OCI-M1 (cell line): ENCODE measurements around the gene PIGU.
A peak's percentile ranks its signal among the peaks of the same experiment; 100 is the strongest.
"Not testable (repeated sequence)": the region's sequence is repeated elsewhere in the genome, so short reads cannot be mapped to it uniquely, and the experiment has no call there.

ENCODE experiments used
- DNase-seq: peaks from one replicate; lab custom pipeline; 2025; lab: John Stamatoyannopoulos, UW

Gene PIGU, protein sequence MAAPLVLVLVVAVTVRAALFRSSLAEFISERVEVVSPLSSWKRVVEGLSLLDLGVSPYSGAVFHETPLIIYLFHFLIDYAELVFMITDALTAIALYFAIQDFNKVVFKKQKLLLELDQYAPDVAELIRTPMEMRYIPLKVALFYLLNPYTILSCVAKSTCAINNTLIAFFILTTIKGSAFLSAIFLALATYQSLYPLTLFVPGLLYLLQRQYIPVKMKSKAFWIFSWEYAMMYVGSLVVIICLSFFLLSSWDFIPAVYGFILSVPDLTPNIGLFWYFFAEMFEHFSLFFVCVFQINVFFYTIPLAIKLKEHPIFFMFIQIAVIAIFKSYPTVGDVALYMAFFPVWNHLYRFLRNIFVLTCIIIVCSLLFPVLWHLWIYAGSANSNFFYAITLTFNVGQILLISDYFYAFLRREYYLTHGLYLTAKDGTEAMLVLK

DNA sequence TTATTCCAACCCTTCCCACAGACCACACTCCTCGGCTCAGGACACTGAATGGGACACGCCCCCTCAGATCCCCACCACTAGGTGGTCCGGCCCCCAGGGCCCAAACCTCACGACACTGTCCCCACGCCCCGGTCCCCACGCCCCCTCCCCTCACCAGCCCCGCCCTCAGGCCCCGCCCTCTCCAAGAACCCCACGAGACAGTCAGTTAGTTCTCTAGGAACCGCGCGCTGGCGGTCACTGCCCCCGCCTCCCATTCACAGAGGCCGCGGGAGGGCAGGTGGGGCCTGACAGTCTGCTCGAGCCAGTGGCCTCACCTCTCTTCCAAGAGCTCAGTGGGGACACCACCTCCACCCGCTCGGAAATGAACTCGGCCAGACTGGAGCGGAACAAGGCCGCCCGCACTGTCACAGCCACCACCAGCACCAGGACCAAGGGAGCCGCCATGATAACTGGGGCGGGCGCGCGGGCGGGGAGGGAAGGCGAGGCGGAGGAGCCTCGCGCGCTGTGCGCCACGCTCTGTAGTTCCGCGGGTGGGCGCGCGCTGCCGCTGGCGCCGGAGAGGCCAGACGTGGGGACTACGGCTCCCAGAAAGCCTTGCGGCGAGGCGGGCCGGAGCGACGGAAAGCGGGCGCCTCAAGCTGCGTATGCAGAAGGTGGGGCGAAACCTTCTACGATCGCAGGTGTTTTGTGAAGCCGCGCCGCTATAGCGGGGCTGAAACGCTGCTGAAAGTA, at the start of gene PIGU:
PIGU (minus strand) TSS at position 451 of the 732 bp plus-strand sequence; CDS start at position 444, 7 bp downstream.
- peak; percentile 98 for DNase-seq

DNA sequence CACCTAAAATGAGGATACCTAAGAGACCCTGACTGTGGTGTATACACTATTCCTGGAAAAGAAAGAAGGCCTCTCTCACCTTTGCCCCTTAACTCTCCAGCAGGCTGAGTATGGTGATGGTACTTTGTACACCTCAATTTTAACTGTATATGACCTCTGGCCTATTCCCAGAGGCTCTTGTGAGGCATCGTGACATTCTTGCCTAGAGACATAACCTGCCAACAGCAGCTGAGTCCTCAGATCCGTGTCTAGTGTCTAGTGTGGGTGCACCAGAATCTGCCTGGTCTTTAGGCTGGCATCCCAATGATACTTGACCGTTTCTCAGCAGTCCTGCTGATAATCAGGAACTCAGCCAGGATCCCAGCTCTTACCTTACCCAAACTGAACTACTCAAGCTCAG, 47.3 kb upstream of the PIGU start:
- DNase-seq: no peak

DNA sequence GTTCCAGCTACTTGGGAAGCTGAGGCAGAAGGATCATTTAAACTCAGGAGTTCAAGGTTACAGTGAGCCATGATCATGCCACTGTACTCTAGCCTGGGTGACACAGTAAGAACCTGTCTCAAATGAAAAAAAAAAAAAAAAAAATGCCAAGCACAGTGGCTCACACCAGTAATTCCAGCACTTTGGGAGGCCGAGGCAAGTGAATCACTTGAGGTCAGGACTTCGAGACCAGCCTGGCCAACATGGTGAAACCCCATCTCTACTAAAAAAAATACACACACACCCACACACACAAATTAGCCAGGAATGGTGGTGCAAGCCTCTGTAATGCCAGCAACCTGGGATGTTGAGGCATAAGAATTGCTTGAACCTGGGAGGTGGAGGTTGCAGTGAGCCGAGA, 45.7 kb upstream of the PIGU start:
- DNase-seq: not testable (repeated sequence)

DNA sequence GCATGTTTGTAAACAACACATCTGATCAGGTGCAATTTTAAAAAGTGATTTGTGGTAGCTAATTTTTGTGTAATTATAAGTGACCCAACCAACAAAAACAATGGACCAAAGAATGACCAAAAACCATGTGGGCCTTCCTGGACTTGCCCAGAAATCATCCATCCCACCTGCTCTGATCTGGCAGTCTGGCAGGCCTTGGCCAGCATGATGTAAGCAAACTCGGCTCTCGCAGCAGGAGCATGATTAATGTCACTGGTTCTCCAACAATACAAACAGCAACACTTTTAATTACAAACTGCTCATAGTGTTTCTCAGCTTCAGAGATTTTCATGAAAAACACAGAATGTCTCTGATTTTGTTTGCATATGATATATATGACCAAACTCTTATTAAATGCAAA, 43.4 kb upstream of the PIGU start:
- no peak for DNase-seq

DNA sequence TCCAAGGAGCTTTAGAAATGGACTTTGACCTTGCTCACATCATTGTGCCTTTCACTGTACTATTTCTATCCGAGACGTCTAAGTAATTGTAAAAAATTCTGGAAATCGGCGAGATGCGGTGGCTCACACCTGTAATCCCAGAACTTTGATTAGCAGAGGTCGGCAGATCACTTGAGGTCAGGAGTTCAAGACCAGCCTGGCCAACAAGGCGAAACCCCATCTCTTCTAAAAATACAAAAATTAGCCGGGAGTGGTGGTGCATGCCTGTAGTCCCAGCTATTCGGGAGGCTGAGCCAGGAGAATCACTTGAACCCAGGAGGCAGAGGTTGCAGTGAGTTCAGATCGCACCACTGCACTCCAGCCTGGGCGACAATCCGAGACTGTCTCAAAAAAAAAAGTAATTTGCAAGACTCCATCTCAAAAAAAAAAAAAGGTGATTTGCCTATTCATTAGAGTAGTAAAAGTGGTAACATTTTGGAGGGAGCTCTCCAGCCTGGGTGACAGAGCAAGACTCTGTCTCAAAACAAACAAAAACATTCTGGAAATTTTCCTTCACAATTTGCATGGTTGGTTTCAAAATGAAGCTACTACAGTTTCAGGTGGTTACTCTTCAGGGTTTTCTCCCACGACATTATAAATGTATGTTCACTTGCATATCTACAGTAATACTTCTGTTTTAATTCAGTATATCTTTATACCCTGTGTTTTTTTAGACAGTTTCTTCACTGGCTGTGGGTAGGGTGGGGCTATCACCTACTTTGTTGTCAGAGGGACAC, 42.5 kb upstream of the PIGU start:
- DNase-seq: not testable (repeated sequence)

DNA sequence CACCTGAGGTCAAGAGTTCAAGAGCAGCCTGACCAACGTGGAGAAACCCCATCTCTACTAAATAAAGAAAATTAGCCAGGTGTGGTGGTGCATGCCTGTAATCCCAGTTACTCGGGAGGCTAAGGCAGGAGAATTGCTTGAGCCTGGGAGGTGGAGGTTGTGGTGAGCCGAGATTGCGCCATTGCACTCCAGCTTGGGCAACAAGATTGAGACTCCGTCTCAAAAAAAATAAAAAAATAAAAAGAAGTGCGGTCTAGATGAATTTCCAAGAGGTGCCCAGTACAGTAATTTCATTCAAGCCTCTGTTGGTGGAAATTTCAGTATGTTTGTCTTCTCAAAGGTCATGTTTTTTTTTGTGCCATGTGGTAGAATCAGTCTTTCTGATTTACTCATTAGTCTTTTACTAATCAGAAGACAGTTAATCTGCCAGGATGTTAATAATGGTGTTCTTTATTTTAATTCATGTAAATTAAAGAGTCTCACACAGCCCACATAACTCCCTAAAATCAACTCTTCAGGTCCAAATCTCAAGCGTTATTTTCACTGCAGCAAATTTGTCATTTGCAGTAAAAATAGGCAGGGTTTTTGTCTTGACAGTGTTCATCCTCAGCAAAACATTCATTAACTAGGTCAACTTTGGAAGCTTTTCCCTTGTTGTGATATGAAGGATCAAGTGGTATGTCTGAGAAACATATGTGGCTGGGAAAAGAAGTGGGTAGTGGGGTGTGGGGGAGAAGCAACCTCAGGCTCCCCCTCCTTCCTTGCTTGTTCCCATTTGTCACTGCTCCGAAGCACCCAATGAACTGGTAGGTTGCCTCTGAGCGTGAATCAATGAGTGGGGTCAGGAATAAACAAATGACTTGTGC, 40.6 kb upstream of the PIGU start:
- no peak for DNase-seq

DNA sequence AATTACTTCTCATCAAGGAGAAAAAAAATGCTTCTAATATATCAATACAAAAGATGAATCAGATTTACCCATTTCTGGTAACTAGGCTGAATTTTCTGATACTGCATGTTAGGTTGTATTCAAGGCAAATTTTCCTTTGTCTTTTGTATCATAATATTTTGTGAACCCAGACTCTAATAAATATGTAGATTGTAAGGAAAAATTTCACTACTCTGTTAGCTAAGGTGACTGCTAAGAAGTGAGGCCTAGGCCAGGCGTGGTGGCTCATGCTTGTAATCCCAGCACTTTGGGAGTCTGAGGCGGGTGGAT, 40.0 kb upstream of the PIGU start:
- DNase-seq: no peak

DNA sequence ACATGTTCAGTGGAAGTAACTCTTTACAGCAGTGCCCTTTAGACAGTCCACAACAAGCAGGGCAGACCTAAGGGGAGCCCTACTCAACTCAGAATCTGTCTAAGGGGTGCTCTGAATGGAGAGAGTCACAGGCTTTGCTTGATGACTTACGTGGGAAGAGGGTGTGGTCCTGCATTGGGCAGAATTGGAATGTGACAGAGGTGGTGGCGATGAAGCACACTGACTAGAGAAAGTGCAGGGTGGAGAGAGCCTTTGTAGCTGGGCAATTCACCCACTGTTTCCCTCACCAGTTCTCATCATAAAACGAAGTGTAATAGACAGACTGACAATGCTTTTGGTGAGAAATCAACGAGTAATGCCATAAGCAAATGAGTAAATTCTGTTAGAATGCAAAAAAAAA, 38.5 kb upstream of the PIGU start:
- no peak for DNase-seq

DNA sequence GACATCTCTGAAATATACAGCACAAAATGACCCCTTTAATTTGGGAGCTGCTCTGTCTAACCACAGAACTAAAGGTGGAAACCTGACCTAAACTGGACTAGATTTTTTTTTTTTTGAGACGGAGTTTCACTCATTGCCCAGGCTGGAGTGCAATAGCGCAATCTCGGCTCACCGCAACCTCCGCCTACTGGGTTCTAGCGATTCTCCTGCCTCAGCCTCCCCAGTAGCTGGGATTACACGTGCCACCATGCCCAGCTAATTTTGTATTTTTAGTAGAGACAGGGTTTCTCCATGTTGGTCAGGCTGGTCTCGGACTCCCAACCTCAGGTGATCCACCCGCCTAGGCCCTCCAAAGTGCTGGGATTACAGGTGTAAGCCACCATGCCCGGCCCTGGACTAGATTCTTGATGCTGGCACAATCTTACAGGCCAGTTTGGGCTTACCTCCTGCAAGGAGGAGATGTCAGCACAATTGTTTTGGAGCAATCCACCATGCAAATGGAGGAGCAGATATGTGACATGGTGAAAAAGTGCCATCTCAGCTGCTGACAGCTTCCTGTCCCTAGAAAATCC, 37.1 kb upstream of the PIGU start:
- not testable (repeated sequence) for DNase-seq

DNA sequence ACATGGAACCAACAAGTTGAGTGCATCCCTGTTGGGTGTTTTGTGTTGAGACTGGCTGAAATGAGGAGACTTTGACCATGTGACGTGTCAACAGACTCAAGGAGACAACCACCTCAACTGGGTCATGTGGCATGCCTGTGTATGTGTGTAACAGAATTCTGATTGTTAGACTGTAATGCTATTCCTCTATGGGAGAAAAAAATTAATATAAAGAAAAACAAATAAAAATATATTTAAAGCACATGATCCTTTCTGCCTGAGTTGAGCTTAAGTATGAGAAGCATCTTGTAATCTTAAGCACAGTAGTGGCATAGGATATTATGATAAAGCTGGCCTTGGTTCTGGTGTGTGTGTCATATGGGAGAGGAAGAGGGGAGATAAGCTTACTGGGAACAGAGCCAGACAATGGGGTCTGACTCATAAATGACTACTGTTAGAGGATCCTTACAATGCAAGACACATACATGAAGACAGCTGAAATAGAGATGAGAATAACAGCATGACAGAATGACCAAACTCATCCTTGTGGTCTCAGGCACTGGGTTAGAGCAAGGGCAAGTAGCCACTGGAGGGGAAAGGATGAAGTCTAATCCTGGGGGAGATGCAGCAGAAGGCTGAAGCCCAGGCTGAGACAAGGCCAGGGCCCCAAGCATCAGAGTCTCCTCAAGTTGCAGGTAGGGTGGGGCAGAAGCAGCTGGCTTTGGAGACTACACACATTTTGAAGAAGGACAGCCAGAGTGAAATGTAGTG, 36.5 kb upstream of the PIGU start:
- peak; percentile 97 for DNase-seq

DNA sequence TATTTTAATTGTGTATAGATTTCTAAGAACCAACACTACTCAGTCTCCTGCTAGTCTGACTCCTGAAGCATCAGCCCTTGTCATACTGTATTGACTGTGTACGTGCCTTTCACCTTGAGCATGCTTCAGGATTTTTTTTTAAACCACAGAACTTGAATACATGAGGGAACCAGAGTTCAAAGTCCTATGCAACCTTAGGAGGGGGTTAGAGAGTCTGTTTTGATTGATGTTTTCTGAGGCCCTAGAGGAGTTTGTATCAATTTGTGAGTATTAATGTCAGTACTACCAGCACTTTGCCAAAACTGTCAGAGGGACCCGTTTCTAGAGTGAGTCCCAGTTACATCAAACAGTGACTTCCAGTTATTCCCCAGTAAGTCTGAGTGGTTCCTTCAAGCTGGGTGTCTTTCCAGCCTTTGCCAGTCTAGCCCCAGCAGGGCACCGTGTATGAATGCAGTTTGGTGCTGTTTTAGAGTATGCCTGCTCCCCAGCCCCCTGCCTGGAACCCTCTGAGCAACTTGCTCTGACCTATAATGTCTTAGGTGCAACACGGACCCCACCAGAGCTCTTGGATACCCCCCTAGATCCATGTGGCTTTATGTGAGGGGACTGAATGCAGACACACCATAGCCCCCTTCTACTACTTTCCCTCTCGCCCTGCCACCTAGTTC, 35.8 kb upstream of the PIGU start:
- peak; percentile 20 for DNase-seq

DNA sequence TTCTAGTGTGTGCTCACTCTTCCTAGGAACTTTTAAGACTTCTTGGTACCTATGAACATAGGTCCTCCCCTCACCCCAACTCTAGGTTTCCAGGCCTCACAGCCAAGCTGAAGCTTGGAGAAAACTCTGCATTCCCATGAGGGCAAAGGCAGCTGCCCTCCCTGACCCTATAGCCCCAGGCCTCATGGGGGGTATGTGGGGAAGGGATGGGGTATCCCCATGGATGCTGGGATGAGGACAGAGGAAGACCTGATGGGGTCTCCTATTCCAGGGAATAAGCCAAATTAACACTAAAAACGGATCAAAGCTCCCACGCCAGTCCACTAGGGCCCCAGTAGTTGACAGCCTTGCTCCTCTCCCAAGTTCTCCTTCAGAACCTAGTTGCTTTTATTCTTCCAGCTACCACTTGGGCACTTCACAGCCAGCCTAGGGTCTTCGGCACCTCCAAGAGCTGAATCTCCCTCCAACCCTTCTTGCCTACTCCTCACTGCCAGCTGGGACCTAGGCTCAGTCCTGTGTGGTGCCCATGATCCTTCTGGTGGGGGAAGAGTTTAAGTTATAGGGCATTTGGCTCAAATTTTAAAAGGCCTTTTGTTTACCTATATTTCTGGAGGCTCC, 35.0 kb upstream of the PIGU start:
- DNase-seq: no peak

DNA sequence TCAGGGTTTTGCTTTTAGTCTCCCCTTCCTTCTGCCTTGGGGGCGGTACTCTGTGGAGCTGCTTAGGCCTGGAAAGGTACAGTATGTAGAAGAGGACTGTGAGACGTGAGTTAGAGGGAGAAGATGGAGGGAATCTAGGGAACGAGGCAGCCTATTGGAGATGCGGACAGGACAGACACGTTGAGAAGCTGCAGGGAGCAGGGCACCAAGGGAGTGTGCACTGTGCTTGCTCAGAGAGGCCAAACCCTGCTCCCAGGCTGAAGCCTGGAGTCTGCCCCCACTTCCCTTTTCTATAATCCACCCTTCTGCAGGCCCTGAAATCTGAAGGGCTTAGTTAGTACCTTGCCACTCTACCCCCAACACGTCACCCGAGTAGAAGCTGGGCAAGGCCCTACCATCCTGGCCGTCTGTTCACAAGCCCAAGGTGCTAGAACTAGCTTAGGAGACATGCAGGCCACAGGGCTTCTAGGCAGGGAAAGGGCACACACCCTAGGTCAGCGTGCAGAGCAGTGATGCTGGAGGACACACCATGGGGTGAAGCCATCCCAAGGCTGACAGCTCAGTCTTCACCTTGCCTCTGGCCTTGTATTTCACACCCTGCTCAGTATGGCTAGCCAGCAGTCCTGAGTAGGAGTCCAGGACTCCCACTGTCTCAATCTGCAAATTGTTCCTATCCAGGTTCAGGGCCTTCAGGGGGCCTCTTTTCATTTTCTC, 34.1 kb upstream of the PIGU start:
- peak; percentile 38 for DNase-seq

DNA sequence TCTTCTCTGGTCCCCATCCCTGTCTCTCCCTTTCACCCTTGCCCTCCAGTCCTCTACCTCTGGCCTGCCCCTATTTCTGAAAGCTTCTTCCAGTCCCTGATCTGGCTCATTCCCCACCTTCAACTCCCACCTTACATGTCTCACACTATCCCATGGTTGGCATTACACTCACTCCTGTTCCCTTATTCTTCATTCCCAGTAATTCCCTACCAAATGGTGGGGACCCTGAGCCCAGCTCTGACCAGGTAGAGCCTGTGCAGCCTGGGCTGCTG, 33.6 kb upstream of the PIGU start:
- no peak for DNase-seq

DNA sequence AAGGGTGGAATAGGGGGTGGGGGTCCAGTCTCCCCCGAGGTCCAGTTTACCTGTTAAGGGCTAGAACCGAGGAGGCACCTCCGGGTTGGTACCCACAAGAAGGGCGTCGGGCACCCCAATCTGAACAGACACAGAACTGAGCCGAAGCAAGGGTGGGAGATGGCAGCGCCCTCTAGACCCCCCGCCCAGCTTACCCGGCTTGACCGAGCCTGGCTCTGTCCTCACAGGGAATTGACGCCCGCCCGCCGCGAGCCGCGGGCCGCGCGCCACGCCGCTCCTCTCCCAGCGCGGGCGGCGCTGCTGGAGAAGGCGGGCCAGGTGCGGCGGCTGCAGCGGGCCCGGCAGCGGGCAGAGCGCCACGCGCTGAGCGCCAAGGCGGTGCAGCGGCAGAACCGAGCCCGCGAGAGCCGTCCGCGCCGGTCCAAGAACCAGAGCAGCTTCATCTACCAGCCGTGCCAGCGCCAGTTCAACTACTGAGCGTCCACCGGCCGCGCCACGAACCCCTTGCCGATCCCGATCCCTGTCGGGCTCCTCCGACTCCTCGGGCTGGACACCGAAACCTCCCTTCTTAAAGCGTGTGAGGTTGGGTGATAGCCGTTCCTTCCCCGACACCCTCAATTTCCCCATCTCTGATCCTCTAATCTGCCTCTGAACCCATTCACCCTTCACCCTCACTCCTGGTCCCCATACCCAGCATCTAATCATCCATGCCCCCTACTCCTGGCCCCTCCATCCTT, 33.1 kb upstream of the PIGU start:
- DNase-seq: peak; percentile 89

DNA sequence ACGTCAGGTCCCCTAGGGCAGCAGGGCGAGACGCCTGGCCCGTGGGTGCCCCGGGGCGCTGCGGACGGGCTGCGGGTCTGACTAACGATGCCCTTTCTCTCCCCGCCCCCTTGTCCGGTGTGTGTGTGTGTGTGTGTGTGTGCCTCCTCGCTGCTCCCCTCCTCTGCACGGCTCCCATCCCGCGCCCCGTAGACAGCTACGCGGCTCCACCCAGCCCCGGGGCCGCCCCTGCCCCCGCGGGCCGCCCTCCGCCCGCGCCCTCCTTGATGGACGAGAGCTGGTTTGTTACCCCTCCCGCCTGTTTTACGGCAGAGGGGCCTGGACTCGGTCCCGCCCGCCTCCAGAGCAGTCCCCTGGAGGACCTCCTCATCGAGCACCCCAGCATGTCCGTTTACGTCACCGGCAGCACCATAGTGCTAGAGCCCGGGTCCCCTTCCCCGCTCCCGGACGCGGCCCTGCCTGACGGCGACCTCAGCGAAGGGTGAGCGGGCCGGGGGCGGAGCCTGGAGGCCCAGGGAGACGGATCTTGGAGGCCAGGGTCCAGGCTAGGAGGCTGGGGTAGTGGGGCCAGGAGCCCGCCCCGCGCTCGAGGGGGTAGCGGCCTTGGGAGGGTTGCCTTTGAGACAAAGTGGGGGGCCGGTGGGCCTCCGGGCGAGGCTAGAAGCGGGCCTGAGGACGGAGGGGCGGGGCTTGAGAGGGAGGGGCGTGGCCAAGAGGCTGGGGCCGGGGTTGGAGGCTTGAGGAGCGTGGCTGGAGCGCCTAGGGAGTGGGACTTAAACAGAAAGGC, 32.3 kb upstream of the PIGU start:
- DNase-seq: peak; percentile 89

DNA sequence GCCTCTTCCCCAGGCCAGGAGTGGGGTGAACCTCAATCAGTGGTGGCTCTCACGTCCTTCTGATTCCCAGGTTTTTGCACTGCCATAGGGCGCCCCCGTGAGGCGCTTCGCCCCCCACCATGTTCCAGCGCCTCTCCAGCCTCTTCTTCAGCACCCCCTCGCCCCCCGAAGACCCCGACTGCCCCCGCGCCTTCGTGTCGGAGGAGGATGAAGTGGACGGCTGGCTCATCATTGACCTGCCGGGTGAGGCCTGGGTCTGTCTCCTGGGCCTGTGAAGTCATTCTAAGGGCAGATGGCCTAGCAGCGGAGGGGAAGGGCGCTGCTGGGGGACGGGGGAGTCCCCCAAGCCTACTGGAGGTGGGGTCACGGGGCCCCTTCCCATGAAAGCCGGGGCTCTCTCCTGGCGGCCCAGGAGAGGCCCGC, 31.7 kb upstream of the PIGU start:
- DNase-seq: peak; percentile 72
